ENCODE results near the gene LIPC. TPM values are rescaled to one million over a fixed set of nuclear protein-coding genes. Genes with fewer than 3 reads are reported as not detected.

LIPC gene
- polyA plus RNA-seq, 2 of the 4 experiments (the other 2 are of a cell fraction) = 0.13 to 0.30 TPM

DNA sequence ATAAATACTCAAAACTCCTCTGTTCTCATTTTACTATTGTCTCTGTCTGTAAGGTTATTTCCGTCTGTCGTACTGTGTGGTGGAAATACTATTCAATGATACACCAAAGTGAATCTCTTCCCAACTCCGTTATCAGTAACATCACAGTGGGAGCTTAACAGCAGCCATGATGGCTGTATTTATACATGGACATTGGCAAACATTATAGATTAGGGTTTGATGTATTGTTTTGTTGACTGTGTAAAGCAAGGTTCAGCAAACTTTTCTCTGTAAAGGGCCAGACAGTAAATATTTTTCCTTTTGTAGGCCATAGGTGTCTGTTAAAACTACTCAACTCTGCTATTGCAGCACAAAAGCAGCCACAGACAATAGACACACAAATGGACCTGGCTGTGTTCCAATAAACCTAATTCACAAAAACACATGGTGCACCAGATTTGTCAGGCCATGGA lies 23.2 kb downstream of the LIPC start:
- CTCF ChIA-PET = interaction anchor here (1.0 to 1.2 kb wide), 2 partner anchors 13 to 14 kb away, joined by 3 read pairs; no protein-coding TSS in a partner anchor
- TF ChIP-seq HOXB13 (CRISPR knock-in tag; IDR thresholded peaks at IDR 0.05; ENCODE audit: low read depth) (no peak), RFX5 (IDR thresholded peaks at IDR 0.05) (no peak), EHMT2 (IDR thresholded peaks at IDR 0.05; ENCODE audit: low read depth) (no peak), RNF2 (IDR thresholded peaks at IDR 0.05; ENCODE audit: borderline replicate concordance, low read depth) (no peak), BHLHE40 (IDR thresholded peaks at IDR 0.05; ENCODE audit: low read depth, low read length) (no peak)
- TF ChIP-seq, protein P1, sequence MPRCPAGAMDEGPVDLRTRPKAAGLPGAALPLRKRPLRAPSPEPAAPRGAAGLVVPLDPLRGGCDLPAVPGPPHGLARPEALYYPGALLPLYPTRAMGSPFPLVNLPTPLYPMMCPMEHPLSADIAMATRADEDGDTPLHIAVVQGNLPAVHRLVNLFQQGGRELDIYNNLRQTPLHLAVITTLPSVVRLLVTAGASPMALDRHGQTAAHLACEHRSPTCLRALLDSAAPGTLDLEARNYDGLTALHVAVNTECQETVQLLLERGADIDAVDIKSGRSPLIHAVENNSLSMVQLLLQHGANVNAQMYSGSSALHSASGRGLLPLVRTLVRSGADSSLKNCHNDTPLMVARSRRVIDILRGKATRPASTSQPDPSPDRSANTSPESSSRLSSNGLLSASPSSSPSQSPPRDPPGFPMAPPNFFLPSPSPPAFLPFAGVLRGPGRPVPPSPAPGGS (IDR thresholded peaks at IDR 0.05) = no peak
- H3K9me3 ChIP-seq = no peaks in the 10 kb centered on the region
- no peak overlapping the region for H3K4me2 ChIP-seq
- peaks cover 27% of the 10 kb centered on the region for H3K4me1 ChIP-seq
- WGBS (ENCODE audit: missing lambda C conversion rate) = 88% methylated on average over 3 of the region's 3 CpGs
- POLR2A ChIA-PET = no interaction called here
- no peak for DNase-seq (ENCODE audit: low read depth in 1 of 2, low spot score in 1 of 2)
- FAIRE-seq = peak; percentile 73
- ATAC-seq = no peak
- no peak overlapping the region for H3K4me3 ChIP-seq
- no peak overlapping the region; a peak in 1 of 6 replicates for H3K27ac ChIP-seq

- Histone ChIP-seq H3K9me3 (no peaks in the 10 kb centered on the region), H3K4me1 (peaks cover 33% of the 10 kb centered on the region), H3K27ac (peak overlapping the region; percentile 52 to 70; a peak in 5 of 6 replicates), H3K4me3 (no peak overlapping the region), H3K4me2 (peak overlapping the region; percentile 51)
- ChIA-PET CTCF (interaction anchor here (0.7 to 1.2 kb wide), 3 partner anchors 11 to 230 kb away, joined by 3 to 4 read pairs (median 3); no protein-coding TSS in a partner anchor), POLR2A (no interaction called here)
- ATAC-seq = peak in 1 of 2 experiments; percentile 37; a peak in 3 of 6 replicates
- no peak for DNase-seq (ENCODE audit: low read depth in 1 of 2, low spot score in 1 of 2)
- whole genome bisulfite sequencing (ENCODE audit: missing lambda C conversion rate) = 60% methylated on average over 7 of the region's 7 CpGs
- TF ChIP-seq JUN (IDR thresholded peaks at IDR 0.05) (no peak), NR3C1 (IDR thresholded peaks at IDR 0.05) (no peak), GATA3 (IDR thresholded peaks at IDR 0.05; ENCODE audit: borderline replicate concordance) (peak; percentile 64; the same call in 1 of the 2 replicates), FOSL2 (IDR thresholded peaks at IDR 0.05) (no peak), FOSL2 (CRISPR knock-in tag; IDR thresholded peaks at IDR 0.05) (peak; percentile 34; the same call in 1 of the 2 replicates)
- peak; percentile 65 for FAIRE-seq
These were observed 25.7 kb downstream of the LIPC start for GRCh38 chr15:58457466-58457965.

DNA sequence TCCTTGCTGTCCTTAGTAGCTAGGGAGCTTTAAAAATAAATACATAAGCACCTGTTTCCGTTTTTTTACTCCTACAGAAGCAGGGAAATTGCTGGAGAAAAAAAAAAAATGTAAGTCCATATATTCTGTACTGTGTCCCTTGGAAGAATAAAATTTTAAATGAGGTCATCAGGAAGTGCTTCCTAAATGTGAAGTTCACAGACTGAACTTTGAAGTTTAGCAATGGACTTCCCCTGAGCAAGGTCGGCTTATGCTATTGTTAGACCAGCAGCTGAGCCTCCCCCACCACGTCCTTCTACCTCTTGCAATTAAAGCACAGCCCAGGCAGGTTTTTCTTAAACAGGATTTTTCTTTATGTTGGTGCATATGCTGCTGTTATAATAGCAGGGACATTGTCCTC lies 26.3 kb downstream of the LIPC start:
- FAIRE-seq = no peak
- H3K27ac ChIP-seq = peak overlapping the region; percentile 52 to 70
- no peak for ATAC-seq
- POLR2A ChIA-PET = no interaction called here
- 42% methylated on average over 3 of the region's 3 CpGs for WGBS (ENCODE audit: missing lambda C conversion rate)
- H3K4me3 ChIP-seq = no peak overlapping the region
- DNase-seq (ENCODE audit: low read depth in 1 of 2, low spot score in 1 of 2) = no peak
- peaks cover 38% of the 10 kb centered on the region for H3K4me1 ChIP-seq
- H3K4me2 ChIP-seq = peak overlapping the region; percentile 51
- H3K9me3 ChIP-seq = no peaks in the 10 kb centered on the region
- CTCF ChIA-PET = interaction anchor here (1.2 kb wide), 1 partner anchor 230 kb away, joined by 3 read pairs; no protein-coding TSS in a partner anchor
- TF ChIP-seq, protein P1 (IDR thresholded peaks at IDR 0.05) = no peak
- no peak for TF ChIP-seq JUN (IDR thresholded peaks at IDR 0.05)

- H3K27ac ChIP-seq = peak overlapping the region; percentile 52 to 70; a peak in 4 of 6 replicates
These were observed 27.3 kb downstream of the LIPC start for GRCh38 chr15:58459045-58459444.

More at GRCh38 chr15:58459045-58459444, 27.3 kb downstream of the LIPC start:
- no peaks in the 10 kb centered on the region for H3K9me3 ChIP-seq
- 50% methylated on average over 2 of the region's 2 CpGs for WGBS (ENCODE audit: missing lambda C conversion rate)
- peak overlapping the region; percentile 27; the same call in 2 of the 3 replicates for H3K4me2 ChIP-seq
- peaks cover 43% of the 10 kb centered on the region for H3K4me1 ChIP-seq
- no peak for TF ChIP-seq NPAS2 (CRISPR knock-in tag; IDR thresholded peaks at IDR 0.05; ENCODE audit: borderline replicate concordance)
- TF ChIP-seq NR3C1 (IDR thresholded peaks at IDR 0.05) = no peak
- TF ChIP-seq HEYL (CRISPR knock-in tag; IDR thresholded peaks at IDR 0.05) = no peak
- no peak for TF ChIP-seq JUN (IDR thresholded peaks at IDR 0.05)
- TF ChIP-seq RCOR1 (IDR thresholded peaks at IDR 0.05; ENCODE audit: low read depth, low read length) = no peak
- no peak for TF ChIP-seq ESRRA (IDR thresholded peaks at IDR 0.05; ENCODE audit: borderline replicate concordance, low read length)
- no peak for TF ChIP-seq EHMT2 (IDR thresholded peaks at IDR 0.05; ENCODE audit: low read depth)
- no peak for TF ChIP-seq CBX2 (IDR thresholded peaks at IDR 0.05; ENCODE audit: borderline replicate concordance, low read depth)
- no peak for TF ChIP-seq REST (IDR thresholded peaks at IDR 0.05)
- CTCF ChIA-PET = interaction anchor here (1.2 to 2.3 kb wide), 2 partner anchors 18 to 235 kb away, joined by 3 to 10 read pairs; no protein-coding TSS in a partner anchor
- POLR2A ChIA-PET = interaction anchor here (2.8 kb wide), 1 partner anchor 127 kb away, joined by 10 read pairs; no protein-coding TSS in a partner anchor
- DNase-seq (ENCODE audit: low read depth in 1 of 2, low spot score in 1 of 2) = no peak
- FAIRE-seq = no peak
- no peak overlapping the region for H3K4me3 ChIP-seq
- no peak for ATAC-seq
